GM12874 (cell line): ENCODE data around the gene ADAT3.

Experiments
- CTCF ChIP-seq: IDR thresholded peaks from 2 replicates; pipeline ENCODE4 v1.5.1; 2011; ENCODE audit warnings: low read depth, mild to moderate bottlenecking, control low read depth, low read length, moderate library complexity; ENCODE audit not compliant: insufficient read depth

The ADAT3 gene

GRCh38 chr19:1950640-1951039 lies 45.4 kb downstream of the ADAT3 start:
- no peak for TF ChIP-seq CTCF

GRCh38 chr19:1952635-1953034 lies 47.4 kb downstream of the ADAT3 start:
- no peak for TF ChIP-seq CTCF

- no peak for TF ChIP-seq CTCF
Measured at GRCh38 chr19:1953037-1953436, 47.8 kb downstream of the ADAT3 start.

GRCh38 chr19:1953441-1954094 lies 48.4 kb downstream of the ADAT3 start:
- no peak for TF ChIP-seq CTCF

- no peak for TF ChIP-seq CTCF
Measured at GRCh38 chr19:1954532-1954933, 49.3 kb downstream of the ADAT3 start.

GRCh38 chr19:1955171-1956121 lies 50.2 kb downstream of the ADAT3 start:
- no peak for TF ChIP-seq CTCF

GRCh38 chr19:1956122-1956494 lies 50.9 kb downstream of the ADAT3 start:
- no peak for TF ChIP-seq CTCF
